IMR-90 (cell line): ENCODE data around the gene TACR2. TPM values are rescaled to one million over a fixed set of nuclear protein-coding genes. Genes with fewer than 3 reads are reported as not detected.

ENCODE experiments used
- ATAC-seq: fragments of 200-7000 bp; cut with Tn5 transposase; 2 replicates; pipeline ENCODE4 v1.9.1; 2020; ENCODE audit warnings: low read depth, mild to moderate bottlenecking, moderate library complexity
- BruUV-seq: library from RNA; stranded (reverse); fragments of 400-500 nt; replicated peaks from 2 replicates; lab custom pipeline; 2021; lab: Mats Ljungman, UMichigan
- CTCF ChIA-PET: fragments of 300-600 bp; formaldehyde crosslinking; extraction: SDS; loops from one replicate; lab custom pipeline; 2021; ENCODE audit warnings: antibody characterized with exemption; lab: Yijun Ruan, JAX
- POLR2A ChIA-PET: fragments of 300-600 bp; sonication (Branson Sonifier 250); formaldehyde crosslinking; loops from one replicate; lab custom pipeline; 2022; ENCODE audit warnings: antibody characterized with exemption; ENCODE audit not compliant: unreplicated experiment; lab: Charles Lee
- DNase-seq: peaks from one replicate; pipeline ENCODE4 v3.0.0; 2013
- H2AFZ ChIP-seq: replicated peaks from 2 replicates; pipeline ENCODE3; 2013; ENCODE audit warnings: low read length, mild to moderate bottlenecking; ENCODE audit not compliant: poor library complexity
- H2AK5ac ChIP-seq: 2 replicates; pipeline ENCODE4 v1.6.1; 2013; ENCODE audit warnings: low read depth, low read length, inconsistent platforms
- H2AK9ac ChIP-seq: replicated peaks from 2 replicates; pipeline ENCODE3; 2013; ENCODE audit warnings: mild to moderate bottlenecking, low read depth, low read length, moderate library complexity; ENCODE audit not compliant: poor library complexity
- H2BK120ac ChIP-seq: 2 replicates; pipeline ENCODE4 v1.6.1; 2013; ENCODE audit warnings: low read depth, low read length, inconsistent platforms
- H2BK15ac ChIP-seq: 3 replicates; pipeline ENCODE4 v1.6.1; 2013; ENCODE audit warnings: low read depth, low read length, inconsistent platforms
- H2BK20ac ChIP-seq: 2 replicates; pipeline ENCODE4 v1.6.1; 2013; ENCODE audit warnings: low read depth, mild to moderate bottlenecking, inconsistent platforms, low read length, moderate library complexity
- H2BK5ac ChIP-seq: 2 replicates; pipeline ENCODE4 v1.6.1; 2013; ENCODE audit warnings: mild to moderate bottlenecking, low read depth, low read length, inconsistent platforms; ENCODE audit not compliant: poor library complexity, severe bottlenecking
- H3K14ac ChIP-seq: replicated peaks from 2 replicates; pipeline ENCODE4 v1.6.1; 2013; ENCODE audit warnings: low read depth, low read length, inconsistent platforms
- H3K18ac ChIP-seq: 2 replicates; pipeline ENCODE4 v1.6.1; 2013; ENCODE audit warnings: low read depth, low read length, control low read depth
- H3K23ac ChIP-seq: 2 replicates; pipeline ENCODE4 v1.6.1; 2013; ENCODE audit warnings: low read depth, low read length, inconsistent platforms
- H3K27ac ChIP-seq: 2 replicates; pipeline ENCODE4 v1.5.1; 2013; ENCODE audit warnings: mild to moderate bottlenecking, control low read depth, low read length; ENCODE audit not compliant: insufficient read depth
- H3K27me3 ChIP-seq: 2 replicates; pipeline ENCODE4 v1.6.1; 2013; ENCODE audit warnings: low read length; ENCODE audit not compliant: control insufficient read depth, insufficient read depth
- H3K36me3 ChIP-seq: 2 replicates; pipeline ENCODE4 v1.6.1; 2013; ENCODE audit warnings: low read length, mixed read lengths; ENCODE audit not compliant: control insufficient read depth, insufficient read depth
- H3K4ac ChIP-seq: 2 replicates; pipeline ENCODE4 v1.6.1; 2013; ENCODE audit warnings: low read depth, low read length, inconsistent platforms
- H3K4me1 ChIP-seq: 2 replicates; pipeline ENCODE4 v1.6.1; 2013; ENCODE audit warnings: low read length, mixed read lengths; ENCODE audit not compliant: control insufficient read depth, insufficient read depth
- H3K4me2 ChIP-seq: 2 replicates; pipeline ENCODE4 v1.6.1; 2013; ENCODE audit warnings: low read depth, mild to moderate bottlenecking, control low read depth, low read length, moderate library complexity
- H3K4me3 ChIP-seq: 2 replicates; pipeline ENCODE4 v1.5.1; 2013; ENCODE audit warnings: low read depth, mild to moderate bottlenecking, control low read depth, low read length, moderate library complexity; ENCODE audit not compliant: insufficient read depth
- H3K56ac ChIP-seq: 2 replicates; pipeline ENCODE4 v1.6.1; 2013; ENCODE audit warnings: low read length, inconsistent platforms; ENCODE audit not compliant: insufficient read depth; ENCODE audit errors: extremely low read depth
- H3K79me1 ChIP-seq, 2 experiments: 2 replicates each; pipeline ENCODE4 v1.6.1; 2013; ENCODE audit warnings: low read length in 2 of 2, inconsistent platforms in 1 of 2, low read depth in 1 of 2
- H3K9ac ChIP-seq: 2 replicates; pipeline ENCODE4 v1.6.1; 2013; ENCODE audit warnings: low read depth, low read length, control low read depth
- H3K9me1 ChIP-seq: 2 replicates; pipeline ENCODE4 v1.6.1; 2013; ENCODE audit warnings: low read length, inconsistent platforms; ENCODE audit not compliant: insufficient read depth
- H3K9me3 ChIP-seq: 2 replicates; pipeline ENCODE4 v1.6.1; 2013; ENCODE audit warnings: low read length; ENCODE audit not compliant: control insufficient read depth, insufficient read depth
- H4K20me1 ChIP-seq: 2 replicates; pipeline ENCODE4 v1.6.1; 2013; ENCODE audit warnings: low read length, inconsistent platforms; ENCODE audit not compliant: insufficient read depth
- H4K5ac ChIP-seq: 2 replicates; pipeline ENCODE4 v1.6.1; 2013; ENCODE audit warnings: mild to moderate bottlenecking, low read depth, low read length, control low read depth
- H4K8ac ChIP-seq, 2 experiments: 2 replicates each; pipeline ENCODE4 v1.6.1; 2013; ENCODE audit warnings: low read depth in 2 of 2, low read length in 2 of 2, control low read depth in 1 of 2, inconsistent platforms in 1 of 2
- H4K91ac ChIP-seq: 2 replicates; pipeline ENCODE4 v1.6.1; 2013; ENCODE audit warnings: low read depth, low read length, inconsistent platforms; ENCODE audit not compliant: insufficient read depth
- CEBPB ChIP-seq: IDR thresholded peaks from 2 replicates; pipeline ENCODE4 v1.6.1; 2012; ENCODE audit warnings: low read depth, low read length, improper control_type of control experiment
- CHD1 ChIP-seq: IDR thresholded peaks from 2 replicates; pipeline ENCODE4 v1.6.1; 2012; ENCODE audit warnings: low read depth, low read length, improper control_type of control experiment
- ELK1 ChIP-seq: fragments of 150-350 bp; IDR thresholded peaks from 2 replicates; pipeline ENCODE4 v1.6.1; 2016; ENCODE audit warnings: low read depth, mild to moderate bottlenecking, low read length, moderate library complexity, borderline replicate concordance
- FOS ChIP-seq: fragments of 150-350 bp; IDR thresholded peaks from 2 replicates; pipeline ENCODE4 v1.6.1; 2016; ENCODE audit warnings: low read depth, low read length
- MAFK ChIP-seq: IDR thresholded peaks from 2 replicates; pipeline ENCODE4 v1.6.1; 2012; ENCODE audit warnings: low read depth, low read length, improper control_type of control experiment
- MXI1 ChIP-seq: IDR thresholded peaks from 2 replicates; pipeline ENCODE4 v1.6.1; 2012; ENCODE audit warnings: low read depth, mild to moderate bottlenecking, low read length, moderate library complexity, borderline replicate concordance
- NFE2L2 ChIP-seq: fragments of 150-350 bp; IDR thresholded peaks from 2 replicates; pipeline ENCODE4 v1.6.1; 2016; ENCODE audit warnings: low read depth, mild to moderate bottlenecking, low read length
- RAD21 ChIP-seq: IDR thresholded peaks from 2 replicates; pipeline ENCODE4 v1.6.1; 2012; ENCODE audit warnings: low read length, improper control_type of control experiment
- RFX5 ChIP-seq: IDR thresholded peaks from 2 replicates; pipeline ENCODE4 v1.8.0; 2012; ENCODE audit warnings: low read depth, mild to moderate bottlenecking, low read length, moderate library complexity
- WGBS, 2 experiments: methylation state at CpG; one replicate each; pipeline versions ENCODE4 v1.1.5 to v1.1.7; 2013; ENCODE audit warnings: missing lambda C conversion rate in 2 of 2; ENCODE audit not compliant: insufficient read length in 1 of 2; ENCODE audit errors: extremely low coverage in 2 of 2; 5-methylcytosine and 5-hydroxymethylcytosine counted together
- dilution Hi-C: fragments of 300-500 bp; cut with HindIII; formaldehyde crosslinking; loops from one replicate; pipeline ENCODE4 v1.14.3; 2018; ENCODE audit warnings: low sequenced_read_pairs; ENCODE audit not compliant: unreplicated experiment
- in situ Hi-C: fragments of 300-500 bp; cut with MboI; formaldehyde crosslinking; loops from 3 replicates; pipeline ENCODE4 v1.14.3; 2019; ENCODE audit warnings: low sequenced_read_pairs, inconsistent platforms, mixed read lengths
- intact Hi-C: fragments of 100-400 bp; cut with micrococcal nuclease; formaldehyde crosslinking; loops from 2 replicates; pipeline ENCODE4 v1.10.0; 2022
- polyA plus RNA-seq, 3 experiments: library from polyadenylated mRNA; depleted of rRNA; stranded (reverse); fragments of >200 nt; gene quantifications; 2 replicates each; pipeline ENCODE4 v1.2.3, GENCODE V29; 2012; ENCODE audit warnings: low replicate concordance in 1 of 3
- total RNA-seq: library from RNA; depleted of rRNA; stranded (reverse); fragments of >200 nt; gene quantifications from 2 replicates; pipeline ENCODE4 v1.2.3, GENCODE V29; 2012
- TF ChIP-seq, protein P1 (sequence below): conservative IDR thresholded peaks from 2 replicates; pipeline ENCODE4 v1.5.1; 2012; ENCODE audit warnings: mild to moderate bottlenecking, low read depth, low read length, improper control_type of control experiment

The TACR2 gene
- total and polyA plus RNA-seq, 2 of the 4 experiments (the other 2 are of a cell fraction): not detected

DNA sequence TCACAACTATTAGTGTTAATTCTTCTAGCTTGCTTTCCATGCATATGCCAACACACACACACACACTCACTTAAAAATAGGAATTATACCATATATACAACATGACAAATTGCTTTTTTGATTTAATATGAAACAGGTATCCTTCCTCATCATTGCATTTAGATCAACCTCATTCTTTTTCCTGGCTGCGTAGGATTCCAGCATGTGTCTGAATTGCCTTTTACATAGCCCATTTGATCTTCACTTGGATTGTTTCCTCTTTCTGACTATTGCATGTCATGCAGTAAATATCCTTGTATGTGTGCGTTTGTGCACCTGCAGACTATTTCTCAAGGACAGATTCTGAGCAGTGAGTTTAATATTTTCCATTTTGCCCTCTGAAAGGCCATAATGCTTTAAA lies 28.2 kb downstream of the TACR2 start:
- Histone ChIP-seq H4K20me1 (peaks cover 18% of the 10 kb centered on the region), H3K9me1 (peaks cover 2% of the 10 kb centered on the region; the same call in 1 of the 2 replicates), H4K5ac (no peak overlapping the region), H2AK5ac (no peak overlapping the region), H2BK5ac (no peak overlapping the region), H3K18ac (no peak overlapping the region), H3K79me1 (peaks cover 12 to 21% of the 10 kb centered on the region in 2 experiments), H3K9me3 (no peaks in the 10 kb centered on the region), H3K27ac (no peak overlapping the region), H3K4me1 (peaks cover 3% of the 10 kb centered on the region; the same call in 1 of the 2 replicates), H3K23ac (no peak overlapping the region), H3K14ac (no peak overlapping the region), H2AFZ (no peak overlapping the region), H4K8ac (no peak overlapping the region), H2BK15ac (no peak overlapping the region), H3K9ac (no peak overlapping the region), H4K91ac (no peak overlapping the region), H2BK20ac (no peak overlapping the region), H3K27me3 (no peaks in the 10 kb centered on the region), H3K4me3 (no peak overlapping the region), H3K36me3 (peaks cover 35% of the 10 kb centered on the region), H3K4me2 (no peak overlapping the region), H2BK120ac (no peak overlapping the region), H3K4ac (no peak overlapping the region), H3K56ac (no peak overlapping the region), H2AK9ac (no peak overlapping the region)
- no TSS peak for BruUV-seq
- ATAC-seq (no peak), DNase-seq (no peak)
- intact Hi-C loops: no loop called here
- CTCF ChIA-PET: no interaction called here
- POLR2A ChIA-PET: no interaction called here
- WGBS, 2 experiments: no CpG with 5 or more reads among the region's 2 CpGs
- TF ChIP-seq RAD21: no peak
- no peak for TF ChIP-seq ELK1
- no peak for TF ChIP-seq MXI1
- no peak for TF ChIP-seq CEBPB
- no peak for TF ChIP-seq RFX5
- TF ChIP-seq, protein P1, sequence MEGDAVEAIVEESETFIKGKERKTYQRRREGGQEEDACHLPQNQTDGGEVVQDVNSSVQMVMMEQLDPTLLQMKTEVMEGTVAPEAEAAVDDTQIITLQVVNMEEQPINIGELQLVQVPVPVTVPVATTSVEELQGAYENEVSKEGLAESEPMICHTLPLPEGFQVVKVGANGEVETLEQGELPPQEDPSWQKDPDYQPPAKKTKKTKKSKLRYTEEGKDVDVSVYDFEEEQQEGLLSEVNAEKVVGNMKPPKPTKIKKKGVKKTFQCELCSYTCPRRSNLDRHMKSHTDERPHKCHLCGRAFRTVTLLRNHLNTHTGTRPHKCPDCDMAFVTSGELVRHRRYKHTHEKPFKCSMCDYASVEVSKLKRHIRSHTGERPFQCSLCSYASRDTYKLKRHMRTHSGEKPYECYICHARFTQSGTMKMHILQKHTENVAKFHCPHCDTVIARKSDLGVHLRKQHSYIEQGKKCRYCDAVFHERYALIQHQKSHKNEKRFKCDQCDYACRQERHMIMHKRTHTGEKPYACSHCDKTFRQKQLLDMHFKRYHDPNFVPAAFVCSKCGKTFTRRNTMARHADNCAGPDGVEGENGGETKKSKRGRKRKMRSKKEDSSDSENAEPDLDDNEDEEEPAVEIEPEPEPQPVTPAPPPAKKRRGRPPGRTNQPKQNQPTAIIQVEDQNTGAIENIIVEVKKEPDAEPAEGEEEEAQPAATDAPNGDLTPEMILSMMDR: no peak
- TF ChIP-seq MAFK: no peak
- TF ChIP-seq FOS: no peak
- no peak for TF ChIP-seq CHD1
- TF ChIP-seq NFE2L2: no peak
- dilution Hi-C loops: no loop called here
- in situ Hi-C loops: no loop called here
